GM23248 (cell line): ENCODE results near the gene ARHGEF37. TPM values are rescaled to one million over a fixed set of nuclear protein-coding genes. Genes with fewer than 3 reads are reported as not detected.
"Not testable (repeated sequence)": the region's sequence is repeated elsewhere in the genome, so short reads cannot be mapped to it uniquely, and the experiment has no call there.

Experiments
- DNase-seq: peaks from one replicate; pipeline ENCODE4 v3.0.0-alpha.2; 2015
- H2AFZ ChIP-seq: fragments of 200-600 bp; sonication (generic); 2 replicates; pipeline ENCODE4 v1.6.1; 2016; ENCODE audit warnings: antibody characterized with exemption
- H3F3A ChIP-seq: fragments of 200-600 bp; sonication (generic); 2 replicates; pipeline ENCODE4 v1.6.1; 2016; ENCODE audit warnings: mild to moderate bottlenecking, antibody characterized with exemption, mixed run types; ENCODE audit not compliant: insufficient read depth
- H3K27ac ChIP-seq: fragments of 200-600 bp; sonication (generic); 2 replicates; pipeline ENCODE4 v1.5.1; 2016; ENCODE audit warnings: mild to moderate bottlenecking
- H3K27me3 ChIP-seq: fragments of 200-600 bp; sonication (generic); replicated peaks from 2 replicates; pipeline ENCODE4 v1.6.1; 2016; ENCODE audit warnings: mild to moderate bottlenecking; ENCODE audit not compliant: insufficient read depth
- H3K36me3 ChIP-seq: fragments of 200-600 bp; sonication (generic); 2 replicates; pipeline ENCODE4 v1.6.1; 2016; ENCODE audit warnings: low read depth, mild to moderate bottlenecking
- H3K4me1 ChIP-seq: fragments of 200-600 bp; sonication (generic); 2 replicates; pipeline ENCODE4 v1.6.1; 2016; ENCODE audit warnings: mild to moderate bottlenecking; ENCODE audit not compliant: insufficient read depth
- H3K4me2 ChIP-seq: fragments of 200-600 bp; sonication (generic); one replicate; pipeline ENCODE4 v1.6.1; 2016; ENCODE audit warnings: mild to moderate bottlenecking; ENCODE audit not compliant: unreplicated experiment
- H3K4me3 ChIP-seq: fragments of 200-600 bp; sonication (generic); 2 replicates; pipeline ENCODE4 v1.5.1; 2016; ENCODE audit warnings: mild to moderate bottlenecking
- H3K79me2 ChIP-seq: fragments of 200-600 bp; sonication (generic); 2 replicates; pipeline ENCODE4 v1.6.1; 2016; ENCODE audit warnings: mild to moderate bottlenecking; ENCODE audit not compliant: insufficient read depth
- H3K9ac ChIP-seq: fragments of 200-600 bp; sonication (generic); 2 replicates; pipeline ENCODE4 v1.6.1; 2016; ENCODE audit warnings: mild to moderate bottlenecking
- H3K9me2 ChIP-seq: fragments of 200-600 bp; sonication (generic); 2 replicates; pipeline ENCODE4 v1.6.1; 2016; ENCODE audit warnings: mixed run types, mild to moderate bottlenecking, moderate library complexity; ENCODE audit not compliant: insufficient read depth
- H3K9me3 ChIP-seq: fragments of 200-600 bp; sonication (generic); one replicate; pipeline ENCODE4 v1.6.1; 2017; ENCODE audit warnings: low read depth
- H4K20me1 ChIP-seq: fragments of 200-600 bp; sonication (generic); 2 replicates; pipeline ENCODE4 v1.6.0; 2016; ENCODE audit not compliant: insufficient read depth
- EZH2 ChIP-seq: fragments of 200-600 bp; sonication (generic); IDR thresholded peaks from 2 replicates; pipeline ENCODE4 v1.6.1; 2018; ENCODE audit warnings: antibody characterized with exemption, mild to moderate bottlenecking; ENCODE audit not compliant: insufficient read depth, poor library complexity, severe bottlenecking
- EZH2phosphoT487 ChIP-seq: fragments of 200-600 bp; sonication (generic); IDR thresholded peaks from 2 replicates; pipeline ENCODE4 v1.6.1; 2018; ENCODE audit warnings: antibody characterized with exemption, moderate library complexity, mild to moderate bottlenecking, low read depth; ENCODE audit not compliant: insufficient read depth
- WGBS, 2 experiments: methylation state at CpG; one replicate each; pipeline ENCODE4 v1.1.6; 2015 to 2017; ENCODE audit warnings: low lambda C conversion rate in 2 of 2, low coverage in 1 of 2; ENCODE audit errors: missing lambda C conversion rate in 2 of 2; 5-methylcytosine and 5-hydroxymethylcytosine counted together
- in situ Hi-C: fragments of 300-500 bp; cut with MboI; formaldehyde crosslinking; loops from 2 replicates; pipeline ENCODE4 v1.15.0; 2020
- polyA plus RNA-seq: library from polyadenylated mRNA; unstranded; fragments of >200 nt; fragmentation: Nextera tagmentation; extraction: Ambion mirVana; gene quantifications from 2 replicates; pipeline ENCODE4 v1.2.1, GENCODE V29; 2016
- total RNA-seq: library from RNA; depleted of rRNA; stranded (reverse); fragments of >200 nt; shearing (Covaris generic); gene quantifications from 2 replicates; pipeline ENCODE4 v1.2.3, GENCODE V29; 2014; rRNA removed

The ARHGEF37 gene
- total RNA-seq = 0.76 and 0.97 TPM in 2 replicates
- 0.42 and 0.51 TPM in 2 replicates for polyA plus RNA-seq

DNA sequence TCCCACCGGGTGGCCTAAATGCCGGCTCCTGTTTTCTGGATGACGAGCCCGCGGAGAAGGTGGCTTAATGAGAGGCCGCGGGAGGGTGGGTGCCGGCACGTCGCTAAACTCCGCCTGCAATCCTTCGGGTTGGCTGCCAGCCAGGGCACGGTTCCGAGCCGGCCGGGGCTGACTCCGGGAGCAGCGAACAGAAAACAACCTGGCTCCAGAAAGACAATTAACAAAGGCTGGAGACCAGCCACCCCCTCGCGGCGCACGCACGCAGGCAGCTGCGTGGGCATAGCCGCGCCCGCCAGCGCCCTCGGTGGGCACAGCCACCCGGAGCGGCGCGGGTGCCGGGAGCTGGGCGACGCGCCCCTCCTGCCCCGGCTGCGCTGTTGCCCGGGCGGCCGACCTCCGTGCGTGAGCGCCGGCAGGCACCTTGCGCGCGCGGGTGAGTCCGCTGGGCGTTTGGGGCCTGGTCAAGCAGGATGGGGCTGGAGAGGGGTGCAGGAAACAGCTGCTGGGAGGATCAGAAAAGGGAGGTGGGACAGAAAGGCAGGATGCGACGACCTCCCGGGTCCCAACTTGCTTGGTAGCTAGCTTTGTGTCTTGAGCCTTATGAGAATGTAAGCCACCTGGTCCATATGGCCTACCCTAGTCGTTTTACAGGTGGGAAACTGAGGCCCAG is at the start of gene ARHGEF37:
TSS of gene ARHGEF37 (plus strand) at position 307 of the 670 bp plus-strand sequence. CDS start 16,272 bp downstream, outside the sequence.
- DNase-seq = peak; percentile 74
- WGBS, 2 experiments = 2 to 3% methylated on average over 36 to 56 of the region's 56 CpGs
- Histone ChIP-seq H3K4me3 (peak within 1 kb of the TSS; percentile 69), H3K4me1 (no peaks in the 10 kb centered on the region), H2AFZ (peak within 1 kb of the TSS; percentile 89), H3K9me3 (no peaks in the 10 kb centered on the region), H3F3A (no peaks in the 10 kb centered on the region), H3K27ac (no peak within 1 kb of the TSS), H3K9me2 (no peaks in the 10 kb centered on the region), H3K79me2 (no peaks in the 10 kb centered on the region), H3K4me2 (peak within 1 kb of the TSS; percentile 82), H4K20me1 (no peaks in the 10 kb centered on the region), H3K9ac (peak within 1 kb of the TSS; percentile 63), H3K36me3 (no peaks in the 10 kb centered on the region), H3K27me3 (no peaks in the 10 kb centered on the region)
- TF ChIP-seq EZH2 (no peak), EZH2phosphoT487 (no peak)
- in situ Hi-C loops = no loop called here

DNA sequence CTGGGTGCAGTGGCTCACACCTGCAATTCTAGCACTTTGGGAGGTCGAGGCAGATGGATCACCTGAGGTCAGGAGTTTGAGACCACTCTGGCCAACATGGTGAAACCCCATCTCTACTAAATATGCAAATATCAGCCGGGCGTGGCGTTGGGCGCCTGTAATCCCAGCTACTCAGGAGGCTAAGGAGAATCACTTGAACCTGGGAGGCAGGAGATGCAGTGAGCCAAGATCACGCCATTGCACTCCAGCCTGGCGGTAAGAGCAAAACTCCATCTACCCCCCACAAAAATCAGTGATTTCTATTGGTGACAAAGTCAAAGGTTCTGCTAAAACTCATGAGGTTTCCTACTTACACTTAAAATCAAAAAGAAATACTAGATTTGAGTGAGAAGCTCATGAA is 48.9 kb upstream of the ARHGEF37 start:
- peaks cover 100% of the 10 kb centered on the region for H3K79me2 ChIP-seq
- no peaks in the 10 kb centered on the region for H3K9me2 ChIP-seq
- H3K27me3 ChIP-seq = no peaks in the 10 kb centered on the region
- DNase-seq = no peak
- no peak overlapping the region for H3K9ac ChIP-seq
- H3K4me3 ChIP-seq = no peak overlapping the region
- H3F3A ChIP-seq = peaks cover 73% of the 10 kb centered on the region
- 92% methylated on average over 7 of the region's 7 CpGs for whole genome bisulfite sequencing, 2 experiments
- H4K20me1 ChIP-seq = peaks cover 76% of the 10 kb centered on the region
- peaks cover 43% of the 10 kb centered on the region for H3K4me1 ChIP-seq
- in situ Hi-C loops = no loop called here
- TF ChIP-seq EZH2phosphoT487 = no peak
- H2AFZ ChIP-seq = no peak overlapping the region
- no peak overlapping the region for H3K27ac ChIP-seq
- no peaks in the 10 kb centered on the region for H3K9me3 ChIP-seq
- H3K36me3 ChIP-seq = peaks cover 40% of the 10 kb centered on the region
- no peak overlapping the region for H3K4me2 ChIP-seq

GRCh38 chr5:149535787-149536186 is 45.5 kb upstream of the ARHGEF37 start:
- in situ Hi-C loops, H3K4me3 ChIP-seq, H3K4me2 ChIP-seq, H3K27me3 ChIP-seq, H3K9me2 ChIP-seq, H3K9ac ChIP-seq, H3K9me3 ChIP-seq, H2AFZ ChIP-seq, DNase-seq: not testable (repeated sequence)
- H3K36me3 ChIP-seq = peaks cover 40% of the 10 kb centered on the region
- H4K20me1 ChIP-seq = peaks cover 52% of the 10 kb centered on the region
- H3F3A ChIP-seq = peaks cover 59% of the 10 kb centered on the region
- peaks cover 100% of the 10 kb centered on the region for H3K79me2 ChIP-seq
- peaks cover 28% of the 10 kb centered on the region for H3K4me1 ChIP-seq
- peak overlapping the region; percentile 24 for H3K27ac ChIP-seq
- 73 to 76% methylated on average over 6 of the region's 6 CpGs for WGBS, 2 experiments

GRCh38 chr5:149537374-149537975 is 43.8 kb upstream of the ARHGEF37 start:
- H3K4me3 ChIP-seq = no peak overlapping the region
- no peak overlapping the region for H3K4me2 ChIP-seq
- no peaks in the 10 kb centered on the region for H3K9me2 ChIP-seq
- DNase-seq = no peak
- H3K79me2 ChIP-seq = peaks cover 99% of the 10 kb centered on the region
- no peak for TF ChIP-seq EZH2
- no peak for TF ChIP-seq EZH2phosphoT487
- peaks cover 35% of the 10 kb centered on the region for H3K36me3 ChIP-seq
- H4K20me1 ChIP-seq = peaks cover 53% of the 10 kb centered on the region
- peaks cover 62% of the 10 kb centered on the region for H3F3A ChIP-seq
- in situ Hi-C loops = no loop called here
- H3K27me3 ChIP-seq = no peaks in the 10 kb centered on the region
- H3K9ac ChIP-seq = no peak overlapping the region
- no peak overlapping the region for H2AFZ ChIP-seq
- no peaks in the 10 kb centered on the region for H3K9me3 ChIP-seq
- 27 to 33% methylated on average over 1 of the region's 1 CpG for WGBS, 2 experiments
- peaks cover 29% of the 10 kb centered on the region for H3K4me1 ChIP-seq
- no peak overlapping the region; the same call in 1 of the 2 replicates for H3K27ac ChIP-seq
